ENCODE measurements around the gene SLC28A1.
"Not testable (repeated sequence)": the region's sequence is repeated elsewhere in the genome, so short reads cannot be mapped to it uniquely, and the experiment has no call there.

SLC28A1 gene, protein sequence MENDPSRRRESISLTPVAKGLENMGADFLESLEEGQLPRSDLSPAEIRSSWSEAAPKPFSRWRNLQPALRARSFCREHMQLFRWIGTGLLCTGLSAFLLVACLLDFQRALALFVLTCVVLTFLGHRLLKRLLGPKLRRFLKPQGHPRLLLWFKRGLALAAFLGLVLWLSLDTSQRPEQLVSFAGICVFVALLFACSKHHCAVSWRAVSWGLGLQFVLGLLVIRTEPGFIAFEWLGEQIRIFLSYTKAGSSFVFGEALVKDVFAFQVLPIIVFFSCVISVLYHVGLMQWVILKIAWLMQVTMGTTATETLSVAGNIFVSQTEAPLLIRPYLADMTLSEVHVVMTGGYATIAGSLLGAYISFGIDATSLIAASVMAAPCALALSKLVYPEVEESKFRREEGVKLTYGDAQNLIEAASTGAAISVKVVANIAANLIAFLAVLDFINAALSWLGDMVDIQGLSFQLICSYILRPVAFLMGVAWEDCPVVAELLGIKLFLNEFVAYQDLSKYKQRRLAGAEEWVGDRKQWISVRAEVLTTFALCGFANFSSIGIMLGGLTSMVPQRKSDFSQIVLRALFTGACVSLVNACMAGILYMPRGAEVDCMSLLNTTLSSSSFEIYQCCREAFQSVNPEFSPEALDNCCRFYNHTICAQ

DNA sequence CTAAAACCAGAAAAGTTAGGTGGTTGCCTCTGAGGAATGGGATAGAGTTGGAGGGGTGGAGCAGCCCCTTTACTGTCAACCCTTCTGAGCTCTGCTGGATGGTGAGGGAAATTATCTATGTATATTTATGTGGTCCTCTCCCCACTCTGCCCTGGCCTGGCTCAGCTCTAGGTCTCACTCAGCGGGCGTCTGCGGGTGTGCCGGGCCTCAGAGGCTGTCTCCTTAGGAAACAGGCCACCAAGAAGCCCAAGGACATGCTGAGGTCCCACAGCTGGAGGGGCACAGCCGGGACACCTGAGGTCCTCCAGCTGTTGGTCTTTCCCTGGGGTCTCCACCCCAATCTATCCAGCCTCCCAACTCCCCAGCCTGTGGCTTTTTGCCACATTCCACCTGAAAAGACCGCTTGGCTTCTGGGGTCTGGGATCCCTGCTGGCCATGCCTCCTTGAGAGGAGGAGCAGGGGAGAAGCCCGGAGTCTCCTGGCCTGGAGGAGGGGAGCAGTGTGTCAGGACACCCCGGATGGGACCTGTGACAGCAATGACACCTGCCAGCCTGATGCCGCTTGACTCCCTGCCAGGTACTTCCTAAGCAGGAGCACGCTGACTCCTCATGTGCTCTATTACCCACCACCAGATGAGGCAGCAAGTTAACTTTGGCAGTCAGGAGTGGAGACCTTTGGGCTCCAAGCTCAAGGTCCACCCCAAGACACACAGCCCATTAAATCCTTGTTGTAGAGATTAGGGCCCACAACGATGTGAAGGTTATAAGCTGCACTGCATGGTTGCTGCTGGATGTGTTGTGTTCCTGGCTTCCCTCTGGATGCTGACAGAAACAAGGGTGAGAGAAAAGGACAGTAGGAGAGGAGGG, at the start of gene SLC28A1:
SLC28A1 (plus strand) TSS at position 747 of the 866 bp plus-strand sequence. CDS start 3,099 bp downstream, outside the sequence.
- DNase-seq = no peak

DNA sequence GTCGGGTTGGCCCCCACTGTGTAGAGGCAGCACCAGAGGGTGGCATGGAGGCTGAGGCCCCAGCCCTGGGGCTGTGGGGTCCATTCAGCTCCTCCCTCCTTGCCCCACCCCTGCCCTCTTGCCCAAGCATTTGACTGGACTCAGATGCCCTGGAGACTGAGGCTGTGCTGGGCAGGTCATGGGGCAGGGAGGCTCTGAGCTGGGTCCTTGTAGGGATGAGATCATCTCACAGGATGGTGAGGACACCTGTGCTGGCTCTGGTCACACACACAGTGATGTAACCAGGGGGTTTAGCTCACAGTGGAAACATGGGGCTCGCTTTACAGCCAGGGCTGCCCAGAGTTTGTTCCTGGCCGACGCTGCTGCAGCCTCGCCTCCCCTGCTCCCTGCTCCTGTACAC, 49.5 kb upstream of the SLC28A1 start:
- no peak for DNase-seq

DNA sequence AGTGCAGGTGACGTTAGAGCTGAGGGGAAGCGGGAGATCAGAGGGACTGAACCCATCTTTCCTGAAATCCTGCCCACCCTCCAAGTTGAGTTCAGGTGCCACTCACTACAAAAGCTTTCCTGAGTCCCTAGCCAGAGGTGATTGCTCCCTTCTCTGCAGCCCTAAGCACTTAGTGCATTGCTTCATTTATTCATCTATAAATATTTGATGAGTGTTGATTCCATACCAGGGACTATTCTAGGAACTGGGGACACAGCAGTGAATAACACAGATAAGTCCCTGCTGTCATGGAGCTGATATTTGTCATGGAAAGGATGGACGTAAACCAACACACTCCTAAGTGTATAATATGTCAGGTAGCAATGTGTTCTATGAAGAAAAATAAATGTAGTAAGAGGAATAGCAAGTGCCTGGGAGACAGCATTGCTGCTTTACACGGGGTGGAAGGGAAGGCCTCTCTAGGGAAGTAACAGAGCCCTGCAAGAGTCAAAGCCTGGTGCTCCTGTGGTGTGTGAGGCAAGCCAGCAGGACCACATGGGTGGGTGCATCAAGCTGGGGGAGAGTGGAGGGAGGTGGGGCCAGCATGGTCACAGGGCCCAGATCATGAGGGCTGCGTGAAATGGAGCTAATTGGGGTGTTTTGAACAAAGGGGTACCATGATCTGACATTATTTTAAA, 48.7 kb upstream of the SLC28A1 start:
- DNase-seq = no peak

DNA sequence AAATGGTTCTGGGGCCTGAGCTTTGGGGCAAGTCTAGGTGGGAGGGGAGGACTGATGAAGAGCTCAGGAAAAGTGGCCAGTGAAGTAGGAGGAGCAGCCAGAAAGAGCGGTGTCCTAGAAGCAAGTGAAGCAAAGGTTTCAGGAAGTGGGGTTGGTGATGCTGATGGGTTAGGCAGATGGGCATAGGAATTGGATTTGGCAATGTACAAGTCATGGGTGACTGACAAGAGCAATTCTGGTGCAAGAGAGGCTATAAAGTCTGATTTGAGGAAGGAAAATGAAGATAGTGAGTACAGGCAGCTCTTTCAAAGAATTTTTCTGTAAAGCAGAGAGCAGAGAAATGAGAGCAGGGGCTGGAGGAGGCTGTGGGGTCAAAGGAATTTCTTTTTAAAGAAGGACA, 47.6 kb upstream of the SLC28A1 start:
- DNase-seq = no peak

DNA sequence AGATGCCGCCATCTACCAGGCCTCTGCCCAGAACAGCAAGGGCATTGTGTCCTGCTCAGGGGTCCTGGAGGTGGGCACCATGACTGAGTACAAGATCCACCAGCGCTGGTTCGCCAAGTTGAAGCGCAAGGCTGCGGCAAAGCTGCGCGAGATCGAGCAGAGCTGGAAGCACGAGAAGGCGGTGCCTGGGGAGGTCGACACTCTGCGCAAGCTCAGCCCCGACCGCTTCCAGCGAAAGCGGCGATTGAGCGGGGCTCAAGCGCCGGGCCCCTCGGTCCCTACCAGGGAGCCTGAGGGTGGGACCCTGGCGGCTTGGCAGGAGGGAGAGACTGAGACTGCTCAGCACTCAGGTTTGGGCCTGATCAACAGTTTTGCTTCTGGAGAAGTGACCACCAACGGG, 44.7 kb upstream of the SLC28A1 start:
- DNase-seq = no peak

DNA sequence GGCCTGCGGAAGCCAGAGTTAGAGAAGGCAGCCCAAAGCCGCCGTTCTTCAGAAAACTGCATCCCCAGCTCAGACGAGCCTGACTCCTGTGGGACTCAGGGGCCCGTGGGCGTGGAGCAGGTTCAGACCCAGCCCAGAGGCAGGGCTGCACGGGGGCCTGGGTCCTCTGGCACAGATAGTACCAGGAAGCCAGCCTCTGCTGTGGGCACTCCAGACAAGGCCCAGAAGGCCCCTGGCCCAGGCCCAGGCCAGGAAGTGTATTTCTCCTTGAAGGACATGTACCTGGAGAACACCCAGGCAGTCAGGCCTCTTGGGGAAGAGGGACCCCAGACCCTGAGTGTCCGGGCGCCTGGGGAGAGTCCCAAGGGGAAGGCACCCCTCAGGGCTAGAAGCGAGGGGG, 44.2 kb upstream of the SLC28A1 start:
- no peak for DNase-seq

DNA sequence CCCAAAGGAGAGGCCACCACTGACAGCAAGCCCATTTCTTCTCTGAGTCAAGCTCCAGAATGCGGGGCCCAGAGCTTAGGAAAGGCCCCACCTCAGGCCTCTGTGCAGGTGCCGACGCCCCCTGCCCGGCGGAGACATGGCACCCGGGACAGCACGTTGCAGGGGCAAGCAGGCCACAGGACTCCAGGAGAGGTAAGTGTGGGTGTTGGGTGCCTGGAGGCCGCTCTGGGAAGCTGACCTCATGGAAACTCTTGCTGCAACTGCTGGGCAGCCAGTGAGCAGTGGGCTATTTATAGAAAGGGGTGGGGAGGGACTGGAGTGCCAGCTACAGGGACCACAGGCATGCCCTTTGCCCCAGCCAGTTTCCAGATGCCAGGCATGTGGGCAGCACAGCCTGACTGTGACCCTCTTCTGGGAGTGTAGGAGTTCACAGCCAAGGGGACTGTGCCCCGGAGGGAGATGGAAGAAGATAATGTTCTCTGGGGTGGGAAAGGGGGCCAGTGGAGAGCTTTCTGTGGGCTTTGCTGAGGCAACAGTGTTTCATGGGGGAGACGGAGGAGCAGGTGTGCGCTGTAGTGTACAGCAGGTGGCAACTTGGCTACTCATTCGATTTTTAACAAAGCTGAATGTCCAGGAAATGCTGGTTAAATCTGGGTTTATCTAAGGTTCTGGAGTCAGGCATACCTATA, 43.6 kb upstream of the SLC28A1 start:
- peak; percentile 75 for DNase-seq

DNA sequence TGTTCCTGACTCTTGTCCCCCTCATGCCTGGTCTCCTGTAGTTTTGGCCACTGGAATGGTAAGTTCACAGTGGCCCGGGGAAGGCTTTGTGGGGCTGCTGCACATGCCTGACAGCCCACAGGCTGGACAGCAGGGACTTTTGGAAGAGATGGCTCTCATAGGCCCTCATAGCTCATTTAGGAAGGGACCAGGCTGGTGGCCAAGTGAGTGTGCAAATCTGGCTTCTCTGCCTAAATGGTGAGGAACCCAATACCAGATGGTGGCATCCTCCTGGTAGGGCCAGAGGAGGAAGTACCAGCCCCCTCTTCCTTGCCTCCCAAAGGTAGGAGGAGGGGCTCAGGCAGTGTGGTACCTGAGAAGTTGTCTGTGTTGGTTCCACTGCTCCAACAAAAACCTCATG, 41.7 kb upstream of the SLC28A1 start:
- no peak for DNase-seq

DNA sequence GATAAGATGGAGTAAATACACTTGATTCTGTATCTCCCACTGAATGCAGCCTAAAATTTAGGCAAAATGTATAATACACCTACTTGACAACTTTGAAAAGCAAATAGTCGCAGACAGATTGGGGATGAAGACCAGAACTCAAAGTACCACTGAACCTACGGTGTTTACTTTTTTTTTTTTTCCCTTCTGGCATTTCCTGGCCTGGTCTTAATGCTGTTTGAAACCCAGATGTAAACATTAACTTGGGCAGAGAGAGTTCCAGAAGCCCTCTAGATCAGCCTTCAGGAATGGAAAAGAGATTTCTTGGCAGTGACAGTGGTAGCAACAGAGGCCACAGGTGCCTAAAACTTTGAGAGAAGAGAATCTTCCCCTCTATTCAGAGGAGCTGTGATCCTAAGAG, 39.5 kb upstream of the SLC28A1 start:
- no peak for DNase-seq

DNA sequence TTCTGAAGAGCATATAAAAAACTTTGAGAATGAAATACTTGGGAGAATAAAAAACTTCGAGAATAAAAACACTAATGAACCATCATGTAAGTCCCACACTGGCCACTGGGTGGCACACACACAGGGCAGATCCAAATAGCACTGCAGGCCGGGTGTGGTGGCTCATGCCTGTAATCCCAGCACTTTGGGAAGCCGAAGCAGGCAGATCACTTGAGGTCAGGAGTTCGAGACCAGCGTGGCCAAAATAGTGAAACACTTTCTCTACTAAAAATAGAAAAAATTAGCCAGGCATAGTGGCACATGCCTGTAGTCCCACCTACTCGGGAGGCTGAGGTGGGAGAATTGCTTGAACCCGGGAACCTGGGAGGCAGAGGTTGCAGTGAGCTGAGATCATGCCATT, 38.8 kb upstream of the SLC28A1 start:
- not testable (repeated sequence) for DNase-seq

DNA sequence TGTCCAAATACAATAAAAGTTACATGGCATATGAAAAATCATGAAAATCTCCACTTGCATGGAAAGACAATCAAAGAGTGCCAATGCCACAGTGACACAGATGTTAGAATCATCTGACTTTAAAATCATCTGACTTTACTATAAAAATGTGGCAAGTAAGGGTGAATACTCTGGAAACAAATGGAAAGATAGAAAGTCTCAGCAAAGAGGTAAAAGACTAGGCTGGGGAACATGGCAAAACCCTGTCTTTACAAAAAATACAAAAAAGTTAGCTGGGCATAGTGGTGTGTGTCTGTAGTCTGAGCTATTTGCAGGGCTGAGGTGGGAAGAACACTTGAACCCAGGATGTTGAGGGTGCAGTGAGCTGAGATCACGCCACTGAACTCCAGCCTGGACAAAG, 38.2 kb upstream of the SLC28A1 start:
- DNase-seq = no peak

DNA sequence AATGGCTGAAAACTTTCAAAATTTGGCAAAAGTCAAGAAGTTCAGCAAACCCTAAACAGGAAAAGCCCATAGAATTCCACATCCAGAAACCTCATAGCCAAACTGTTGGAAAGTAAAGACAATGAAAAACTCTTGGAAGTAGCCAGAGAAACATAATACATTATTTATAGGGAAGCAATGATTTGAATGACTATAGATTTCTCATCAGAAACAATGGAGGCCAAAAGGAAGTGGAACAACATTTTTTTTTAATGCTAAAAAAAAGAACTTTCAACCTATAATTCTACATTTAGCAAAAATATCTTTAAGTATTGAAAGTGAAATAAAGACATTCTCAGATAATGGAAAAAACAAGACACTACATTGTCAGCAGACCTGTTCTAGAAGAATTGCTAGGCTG, 37.1 kb upstream of the SLC28A1 start:
- DNase-seq = no peak

DNA sequence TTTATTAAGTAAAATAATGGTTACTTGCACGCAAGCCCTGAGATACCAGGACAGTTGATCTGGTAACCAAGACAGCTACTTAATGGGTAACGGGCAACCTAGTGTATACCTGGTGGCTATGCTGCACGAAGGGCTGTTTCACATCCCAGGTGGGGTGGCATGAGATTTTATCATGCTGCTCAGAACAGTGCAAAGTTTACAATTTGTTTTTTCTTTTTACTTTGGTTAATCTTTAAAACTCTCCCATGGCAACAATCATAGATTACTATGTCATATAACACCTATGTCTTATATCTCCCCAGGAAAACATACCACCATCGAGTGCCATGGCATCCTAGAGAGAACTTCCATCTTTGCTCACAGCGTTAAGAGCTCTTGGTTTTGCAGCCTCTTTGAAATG, 32.2 kb upstream of the SLC28A1 start:
- DNase-seq = no peak

DNA sequence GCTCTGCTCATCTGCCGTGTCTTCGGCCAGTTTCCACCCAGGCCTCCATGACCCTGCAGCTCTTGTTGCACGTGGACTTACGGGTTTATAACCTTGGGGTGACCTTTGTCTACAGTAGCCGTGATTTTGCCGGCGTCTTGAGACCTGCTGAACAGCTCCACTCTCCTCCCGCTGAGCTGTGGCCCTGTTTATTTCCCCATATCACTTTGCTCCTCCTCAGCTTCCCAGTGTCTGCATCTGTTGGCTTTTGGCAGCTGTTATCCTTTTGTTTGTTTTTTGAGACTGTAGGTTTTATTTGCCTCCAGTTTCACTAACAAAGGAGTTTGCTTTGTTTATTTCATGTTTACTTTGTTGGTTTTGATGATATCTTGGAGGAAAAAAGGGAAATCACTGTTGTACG, 29.3 kb upstream of the SLC28A1 start:
- DNase-seq = no peak

DNA sequence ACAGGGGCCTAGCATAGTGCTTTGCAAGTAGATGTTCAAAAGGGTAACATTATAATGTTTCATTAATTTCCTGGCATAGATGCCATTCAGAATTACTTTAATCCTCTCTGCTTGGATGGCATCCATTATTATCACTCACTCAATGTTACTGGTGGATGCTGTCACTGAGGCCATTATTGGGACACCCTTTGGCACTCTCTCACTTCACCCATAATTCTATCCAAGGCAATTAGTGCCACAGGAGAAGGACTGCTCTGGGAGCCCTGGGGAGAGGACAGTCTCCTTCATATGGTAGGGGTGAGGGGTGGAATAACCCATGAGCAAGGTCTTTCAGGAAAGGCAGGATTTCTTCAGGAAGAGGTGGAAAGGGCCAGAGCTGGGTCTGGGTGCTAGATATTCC, 28.7 kb upstream of the SLC28A1 start:
- no peak for DNase-seq

DNA sequence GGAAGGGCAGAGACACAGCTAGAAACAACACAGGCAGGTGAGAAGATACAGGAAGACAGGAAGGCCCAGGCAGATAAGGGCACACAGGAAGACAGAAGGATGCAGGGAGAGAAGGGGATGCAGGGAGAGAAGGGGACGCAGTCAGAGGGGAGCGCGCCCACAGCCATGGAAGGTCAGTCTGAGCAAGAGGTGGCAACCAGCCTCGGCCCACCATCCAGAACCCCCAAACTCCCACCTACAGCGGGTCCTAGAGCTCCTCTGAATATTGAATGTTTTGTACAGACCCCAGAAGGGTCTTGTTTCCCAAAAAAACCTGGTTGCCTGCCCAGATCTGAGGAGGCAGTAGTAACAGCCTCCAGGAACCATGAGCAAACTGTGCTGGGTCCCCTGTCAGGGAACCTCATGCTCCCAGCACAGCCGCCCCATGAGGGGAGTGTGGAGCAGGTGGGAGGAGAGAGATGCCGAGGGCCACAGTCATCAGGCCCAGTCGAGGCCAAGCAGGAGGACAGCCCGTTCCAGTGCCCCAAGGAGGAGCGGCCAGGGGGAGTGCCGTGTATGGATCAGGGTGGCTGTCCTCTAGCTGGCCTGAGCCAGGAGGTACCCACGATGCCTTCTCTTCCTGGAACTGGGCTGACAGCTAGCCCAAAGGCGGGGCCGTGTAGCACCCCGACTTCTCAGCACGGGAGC, 27.6 kb upstream of the SLC28A1 start:
- DNase-seq = no peak

DNA sequence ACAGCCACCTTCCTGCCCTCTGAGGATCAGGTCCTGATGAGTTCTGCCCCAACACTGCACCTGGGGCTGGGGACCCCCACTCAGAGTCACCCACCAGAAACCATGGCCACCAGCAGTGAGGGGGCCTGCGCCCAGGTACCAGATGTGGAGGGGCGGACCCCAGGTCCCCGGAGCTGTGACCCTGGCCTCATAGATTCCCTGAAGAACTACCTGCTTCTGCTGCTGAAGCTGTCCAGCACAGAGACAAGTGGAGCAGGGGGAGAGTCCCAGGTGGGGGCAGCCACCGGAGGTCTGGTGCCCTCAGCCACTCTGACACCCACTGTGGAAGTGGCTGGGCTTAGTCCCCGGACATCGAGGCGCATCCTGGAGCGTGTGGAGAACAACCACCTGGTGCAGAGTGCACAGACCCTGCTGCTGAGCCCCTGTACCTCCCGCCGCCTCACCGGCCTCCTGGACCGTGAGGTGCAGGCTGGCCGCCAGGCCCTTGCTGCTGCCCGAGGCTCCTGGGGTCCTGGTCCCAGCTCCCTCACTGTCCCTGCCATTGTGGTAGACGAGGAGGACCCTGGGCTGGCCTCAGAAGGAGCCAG, 27.0 kb upstream of the SLC28A1 start:
- no peak for DNase-seq

DNA sequence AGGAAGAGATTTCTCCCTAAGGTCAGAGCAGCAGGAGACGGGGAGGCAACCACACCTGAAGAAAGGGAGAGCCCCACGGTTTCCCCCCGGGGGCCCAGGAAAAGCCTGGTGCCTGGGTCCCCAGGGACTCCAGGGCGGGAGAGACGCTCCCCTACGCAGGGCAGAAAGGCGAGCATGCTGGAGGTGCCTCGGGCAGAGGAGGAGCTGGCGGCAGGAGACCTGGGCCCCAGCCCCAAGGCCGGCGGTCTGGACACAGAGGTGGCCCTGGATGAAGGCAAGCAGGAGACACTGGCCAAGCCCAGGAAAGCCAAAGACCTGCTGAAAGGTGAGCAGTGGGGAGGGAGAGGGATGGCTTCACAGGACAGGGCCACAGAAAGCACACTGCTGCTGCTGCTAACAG, 26.2 kb upstream of the SLC28A1 start:
- no peak for DNase-seq

DNA sequence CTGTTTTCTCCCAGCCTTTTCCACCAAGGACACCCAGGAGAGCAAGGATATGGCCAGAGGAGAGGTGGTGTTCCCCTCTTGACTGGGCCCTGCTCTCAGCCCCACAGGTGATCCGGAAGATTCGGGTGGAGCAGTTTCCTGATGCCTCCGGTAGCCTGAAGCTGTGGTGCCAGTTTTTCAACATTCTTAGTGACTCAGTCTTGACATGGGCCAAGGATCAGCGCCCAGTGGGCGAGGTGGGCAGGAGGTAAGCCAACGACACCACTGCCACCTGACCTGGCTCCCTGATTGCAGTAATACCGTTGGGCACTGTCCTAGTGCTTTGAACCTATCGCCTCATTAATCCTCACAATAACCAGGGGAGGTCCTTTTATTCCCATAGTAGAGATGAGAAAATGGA, 25.3 kb upstream of the SLC28A1 start:
- DNase-seq = no peak

DNA sequence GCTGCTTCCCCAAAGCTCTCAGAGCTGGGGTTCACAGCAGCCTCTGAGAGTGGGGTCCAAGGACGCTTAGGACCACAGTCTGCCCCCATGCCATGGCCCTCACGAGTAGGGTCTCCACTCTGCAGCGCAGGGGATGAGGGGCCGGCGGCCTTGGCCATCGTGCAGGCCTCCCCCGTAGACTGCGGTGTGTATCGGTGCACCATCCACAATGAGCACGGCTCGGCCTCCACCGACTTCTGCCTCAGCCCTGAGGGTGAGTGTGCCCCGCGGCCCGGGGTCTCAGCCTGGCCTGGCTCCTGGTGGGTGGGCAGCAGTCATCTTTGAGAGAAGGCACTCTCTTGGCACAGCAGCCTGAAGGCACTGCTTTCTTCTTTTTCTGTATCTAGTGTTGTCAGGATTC, 24.8 kb upstream of the SLC28A1 start:
- DNase-seq = no peak

DNA sequence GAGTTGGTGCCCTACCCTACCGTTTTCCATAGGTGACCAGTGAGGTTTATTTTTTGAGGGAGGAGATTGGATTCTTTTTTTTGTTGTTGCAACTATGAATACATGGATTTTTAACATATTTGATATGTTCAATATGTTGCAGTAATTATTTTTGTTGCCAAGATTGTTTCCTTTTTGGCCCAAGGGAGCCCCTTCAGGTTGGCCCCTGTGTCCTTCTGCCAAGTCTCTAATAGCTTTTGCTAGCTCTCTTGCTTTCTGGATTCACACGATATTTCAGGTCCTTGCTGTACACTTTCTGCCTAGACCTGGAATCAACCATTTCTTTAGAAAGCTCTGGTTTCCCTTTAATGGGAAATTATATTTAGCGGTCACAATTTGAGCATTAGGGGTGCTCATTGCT, 22.7 kb upstream of the SLC28A1 start:
- no peak for DNase-seq
